ENCODE data around the gene GTF2F2. TPM values are rescaled to one million over a fixed set of nuclear protein-coding genes. Genes with fewer than 3 reads are reported as not detected.

Gene GTF2F2
- total RNA-seq, 1 experiment from 2014 or later = 40.1 TPM

- H3K9me3 ChIP-seq (ENCODE audit: control insufficient read depth in 1 of 2, insufficient read depth in 1 of 2, low read depth in 1 of 2, low read length in 2 of 2) = no peaks in the 10 kb centered on the region
- H3K27me3 ChIP-seq (ENCODE audit: insufficient read depth, low read length) = no peaks in the 10 kb centered on the region
- H3K9me2 ChIP-seq (ENCODE audit: insufficient read depth) = no peaks in the 10 kb centered on the region
- peaks cover 32 to 52% of the 10 kb centered on the region in 2 experiments for H3K4me1 ChIP-seq (ENCODE audit: control insufficient read depth in 1 of 2, insufficient read depth in 2 of 2, low read length in 2 of 2)
- no TSS peak for BruUV-seq (replicated peaks)
- no peak overlapping the region for H3K4me3 ChIP-seq (replicated peaks in 1 of 2; ENCODE audit: low read depth in 1 of 2, low read length in 2 of 2)
- intact Hi-C loops (cut with micrococcal nuclease) = no loop called here
- H2AFZ ChIP-seq (ENCODE audit: low read depth, low read length, poor library complexity, severe bottlenecking) = no peak overlapping the region
- no peak overlapping the region for H3K27ac ChIP-seq (ENCODE audit: low read depth, low read length)
- no peak overlapping the region for H3K9ac ChIP-seq (ENCODE audit: low read length)
- ATAC-seq = no peak
- ChIA-PET CTCF (no interaction called here), POLR2A (no interaction called here), RAD21 (ENCODE audit: low non-redundant PET in 1 of 2, low total read pairs in 2 of 2, uncharacterized antibody in 2 of 2, unreplicated experiment in 2 of 2) (no interaction called here)
- no peak for TF ChIP-seq POLR2AphosphoS5 (IDR thresholded peaks at IDR 0.05; ENCODE audit: low read depth, low read length)
- no peak for TF ChIP-seq ZBTB33 (IDR thresholded peaks at IDR 0.05; ENCODE audit: extremely low read depth, insufficient replicate concordance, low read length)
- TF ChIP-seq ATF3 (IDR thresholded peaks at IDR 0.05) = no peak
- no peak for TF ChIP-seq EZH2phosphoT487 (IDR thresholded peaks at IDR 0.05; ENCODE audit: borderline replicate concordance)
- TF ChIP-seq POLR2A (IDR thresholded peaks at IDR 0.05; ENCODE audit: borderline replicate concordance, extremely low read depth, insufficient read depth, insufficient read length) = no peak
- TF ChIP-seq SP1 (IDR thresholded peaks at IDR 0.05; ENCODE audit: low read depth) = no peak
- no peak overlapping the region for H3K4me2 ChIP-seq (ENCODE audit: low read length)
- H3K79me2 ChIP-seq (ENCODE audit: insufficient read depth, low read length) = peaks cover 71% of the 10 kb centered on the region
- H4K20me1 ChIP-seq (ENCODE audit: insufficient read depth) = no peaks in the 10 kb centered on the region
- no peak for DNase-seq (ENCODE audit: low read depth, low spot score)
- H3K36me3 ChIP-seq (ENCODE audit: control insufficient read depth in 1 of 2, insufficient read depth in 2 of 2, low read length in 2 of 2) = no peaks in the 10 kb centered on the region
Measured at GRCh38 chr13:45222516-45222915, 102.2 kb downstream of the GTF2F2 start.

DNA sequence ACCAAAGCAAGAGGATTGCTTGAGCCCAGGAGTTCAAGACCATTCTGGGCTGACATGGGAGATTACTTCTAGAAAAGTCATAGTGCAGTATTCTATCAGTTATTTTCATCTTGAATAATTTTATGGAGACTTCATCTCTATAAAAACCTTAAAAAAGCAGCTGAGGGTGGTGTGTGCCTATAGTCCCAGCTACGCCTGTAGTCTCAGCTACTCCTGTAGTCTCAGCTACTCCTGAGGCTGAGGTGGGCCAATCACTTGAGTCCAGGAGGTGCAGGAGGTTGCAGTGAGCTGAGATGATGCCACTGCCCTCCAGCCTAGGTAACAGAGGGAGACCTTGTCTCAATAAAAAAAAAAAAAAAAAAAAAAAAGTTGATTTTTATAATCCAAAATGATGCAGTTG lies 102.6 kb downstream of the GTF2F2 start:
- H2AFZ ChIP-seq (ENCODE audit: low read depth, low read length, poor library complexity, severe bottlenecking) = no peak overlapping the region
- no peak overlapping the region for H3K4me2 ChIP-seq (ENCODE audit: low read length)
- ChIA-PET CTCF (no interaction called here), POLR2A (no interaction called here), RAD21 (ENCODE audit: low non-redundant PET in 1 of 2, low total read pairs in 2 of 2, uncharacterized antibody in 2 of 2, unreplicated experiment in 2 of 2) (no interaction called here)
- no peaks in the 10 kb centered on the region for H3K36me3 ChIP-seq (ENCODE audit: control insufficient read depth in 1 of 2, insufficient read depth in 2 of 2, low read length in 2 of 2)
- H3K27me3 ChIP-seq (ENCODE audit: insufficient read depth, low read length) = no peaks in the 10 kb centered on the region
- H3K9me2 ChIP-seq (ENCODE audit: insufficient read depth) = no peaks in the 10 kb centered on the region
- H3K9ac ChIP-seq (ENCODE audit: low read length) = no peak overlapping the region
- H4K20me1 ChIP-seq (ENCODE audit: insufficient read depth) = no peaks in the 10 kb centered on the region
- H3K4me1 ChIP-seq (ENCODE audit: control insufficient read depth in 1 of 2, insufficient read depth in 2 of 2, low read length in 2 of 2) = peaks cover 30 to 48% of the 10 kb centered on the region in 2 experiments
- no peak overlapping the region for H3K27ac ChIP-seq (ENCODE audit: low read depth, low read length)
- peaks cover 68% of the 10 kb centered on the region for H3K79me2 ChIP-seq (ENCODE audit: insufficient read depth, low read length)
- H3K9me3 ChIP-seq (ENCODE audit: control insufficient read depth in 1 of 2, insufficient read depth in 1 of 2, low read depth in 1 of 2, low read length in 2 of 2) = no peaks in the 10 kb centered on the region
- no peak overlapping the region for H3K4me3 ChIP-seq (replicated peaks in 1 of 2; ENCODE audit: low read depth in 1 of 2, low read length in 2 of 2)
- ATAC-seq (no peak), DNase-seq (ENCODE audit: low read depth, low spot score) (no peak)
- intact Hi-C loops (cut with micrococcal nuclease) = no loop called here
- no TSS peak for BruUV-seq (replicated peaks)
- TF ChIP-seq SRF (IDR thresholded peaks at IDR 0.05; ENCODE audit: low read depth) (no peak), POLR2AphosphoS5 (IDR thresholded peaks at IDR 0.05; ENCODE audit: low read depth, low read length) (no peak), SP1 (IDR thresholded peaks at IDR 0.05; ENCODE audit: low read depth) (no peak), CEBPB (IDR thresholded peaks at IDR 0.05; ENCODE audit: low read depth) (no peak), ZFX (IDR thresholded peaks at IDR 0.05) (no peak), ZBTB33 (IDR thresholded peaks at IDR 0.05; ENCODE audit: extremely low read depth, insufficient replicate concordance, low read length) (no peak), FOSL1 (IDR thresholded peaks at IDR 0.05; ENCODE audit: low read depth) (no peak), ELF1 (IDR thresholded peaks at IDR 0.05; ENCODE audit: borderline replicate concordance, low read depth) (no peak), CBX3 (IDR thresholded peaks at IDR 0.05; ENCODE audit: low read depth) (no peak)
- TF ChIP-seq, protein P1, sequence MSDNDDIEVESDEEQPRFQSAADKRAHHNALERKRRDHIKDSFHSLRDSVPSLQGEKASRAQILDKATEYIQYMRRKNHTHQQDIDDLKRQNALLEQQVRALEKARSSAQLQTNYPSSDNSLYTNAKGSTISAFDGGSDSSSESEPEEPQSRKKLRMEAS (IDR thresholded peaks at IDR 0.05) = no peak
- TF ChIP-seq, protein P2, sequence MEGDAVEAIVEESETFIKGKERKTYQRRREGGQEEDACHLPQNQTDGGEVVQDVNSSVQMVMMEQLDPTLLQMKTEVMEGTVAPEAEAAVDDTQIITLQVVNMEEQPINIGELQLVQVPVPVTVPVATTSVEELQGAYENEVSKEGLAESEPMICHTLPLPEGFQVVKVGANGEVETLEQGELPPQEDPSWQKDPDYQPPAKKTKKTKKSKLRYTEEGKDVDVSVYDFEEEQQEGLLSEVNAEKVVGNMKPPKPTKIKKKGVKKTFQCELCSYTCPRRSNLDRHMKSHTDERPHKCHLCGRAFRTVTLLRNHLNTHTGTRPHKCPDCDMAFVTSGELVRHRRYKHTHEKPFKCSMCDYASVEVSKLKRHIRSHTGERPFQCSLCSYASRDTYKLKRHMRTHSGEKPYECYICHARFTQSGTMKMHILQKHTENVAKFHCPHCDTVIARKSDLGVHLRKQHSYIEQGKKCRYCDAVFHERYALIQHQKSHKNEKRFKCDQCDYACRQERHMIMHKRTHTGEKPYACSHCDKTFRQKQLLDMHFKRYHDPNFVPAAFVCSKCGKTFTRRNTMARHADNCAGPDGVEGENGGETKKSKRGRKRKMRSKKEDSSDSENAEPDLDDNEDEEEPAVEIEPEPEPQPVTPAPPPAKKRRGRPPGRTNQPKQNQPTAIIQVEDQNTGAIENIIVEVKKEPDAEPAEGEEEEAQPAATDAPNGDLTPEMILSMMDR (IDR thresholded peaks at IDR 0.05 in 2 of 3, conservative IDR thresholded peaks at IDR 0.05 in 1 of 3; ENCODE audit: borderline replicate concordance in 1 of 3, insufficient read depth in 1 of 3, low read depth in 2 of 3, low read length in 2 of 3) = no peak

Data from HCT116 (cell line).